SH-SY5Y (cell line): Measurements from ENCODE around the gene AGAP1.

Experiments used
- GATA2 ChIP-seq: IDR thresholded peaks from 2 replicates; pipeline ENCODE4 v1.6.1; 2011; ENCODE audit warnings: mild to moderate bottlenecking, low read depth, low read length
- GATA3 ChIP-seq: IDR thresholded peaks from 2 replicates; pipeline ENCODE4 v1.6.1; 2011; ENCODE audit warnings: low read depth, mild to moderate bottlenecking, low read length, moderate library complexity

GRCh38 chr2:236070236-236070635, 576.4 kb downstream of the AGAP1 start:
- TF ChIP-seq GATA2: no peak
- TF ChIP-seq GATA3: no peak
